Right cardiac atrium (tissue), 5 donors: ENCODE data around the gene TMEFF1. TPM values are rescaled to one million over a fixed set of nuclear protein-coding genes. Genes with fewer than 3 reads are reported as not detected.
A peak's percentile ranks its signal among the peaks of the same experiment; 100 is the strongest.

Experiments used
- ATAC-seq, 2 donors: fragments of 200-7000 bp; cut with Tn5 transposase; one replicate each; pipeline versions ENCODE4 v1.8.0 to v1.9.1; 2020; ENCODE audit warnings: moderate library complexity in 2 of 2, mild to moderate bottlenecking in 1 of 2
- DNase-seq, 3 donors: peaks; one replicate each; pipeline ENCODE4 v3.0.0-alpha.2; 2020
- H3K27ac ChIP-seq: one replicate; pipeline ENCODE4 v1.5.1; 2013; ENCODE audit warnings: mild to moderate bottlenecking, low read length, control low read depth, moderate library complexity
- H3K27me3 ChIP-seq: one replicate; pipeline ENCODE4 v1.6.1; 2013; ENCODE audit not compliant: control insufficient read depth, insufficient read depth
- H3K4me1 ChIP-seq: one replicate; pipeline ENCODE4 v1.6.1; 2013; ENCODE audit warnings: low read length; ENCODE audit not compliant: control insufficient read depth, insufficient read depth
- H3K4me3 ChIP-seq: one replicate; pipeline ENCODE4 v1.5.1; 2013; ENCODE audit warnings: low read length, control low read depth
- H3K9me3 ChIP-seq: one replicate; pipeline ENCODE4 v1.6.1; 2013; ENCODE audit warnings: low read length; ENCODE audit not compliant: control insufficient read depth
- WGBS: extraction: QIAGEN DNeasy Blood & Tissue Kit; methylation state at CpG from one replicate; pipeline ENCODE4 v1.1.7; 2013; 5-methylcytosine and 5-hydroxymethylcytosine counted together
- intact Hi-C, 4 donors: fragments of 100-400 bp; cut with DNase I; formaldehyde crosslinking; loops; one replicate each; pipeline versions ENCODE4 v1.11.0 to v1.14.0; 2022 to 2023
- polyA plus RNA-seq: library from polyadenylated mRNA; stranded (reverse); fragments of 200-250 nt; gene quantifications from one replicate; pipeline ENCODE4 v1.2.3, GENCODE V29; 2013
- total RNA-seq, 4 donors: library from RNA; stranded (reverse); fragmentation: NEBNext Ultra II Directional; extraction: Animal tissue kit (Norgen Biotek cat#: 25700); gene quantifications; one replicate each; pipeline ENCODE4 v1.2.1, GENCODE V29; 2021
- donor health status: healthy with polysubstance abuse.
- donor health status: DM: no; HTN: yes; CAD: no.
- donor health status: DM: no; HTN: no; CAD: no.
- donor health status: DM: no; HTN: yes; CAD: no; lungs with severe emphysema.
- donor health status: DM: yes; HTN: yes; CAD: no.

The TMEFF1 gene
- total and polyA plus RNA-seq, 5 donors = 0.02 to 0.34 (median 0.15) TPM; not detected in 2

- peak overlapping the region; percentile 95 for H3K4me3 ChIP-seq
- ATAC-seq (peak; percentile 55 to 64), DNase-seq (peak; percentile 17 to 62 (median 61))
- no peaks in the 10 kb centered on the region for H3K27me3 ChIP-seq
- no peak overlapping the region for H3K27ac ChIP-seq
- WGBS = under 1% methylated on average over 108 of the region's 108 CpGs
- H3K4me1 ChIP-seq = no peaks in the 10 kb centered on the region
- H3K9me3 ChIP-seq = no peaks in the 10 kb centered on the region
- intact Hi-C loops = no loop called here
Observed at GRCh38 chr9:100473276-100474081, 530 bp downstream of the TMEFF1 start.

- DNase-seq (no peak), ATAC-seq (peak in 1 of 2 donors; percentile 53)
- 33% methylated on average over 26 of the region's 26 CpGs for WGBS
- Histone ChIP-seq H3K4me3 (peak overlapping the region; percentile 95), H3K27me3 (no peaks in the 10 kb centered on the region), H3K4me1 (no peaks in the 10 kb centered on the region), H3K27ac (no peak overlapping the region), H3K9me3 (no peaks in the 10 kb centered on the region)
- intact Hi-C loops = no loop called here
Observed at GRCh38 chr9:100474082-100474923, 1.4 kb downstream of the TMEFF1 start.

GRCh38 chr9:100474924-100475276, 2.0 kb downstream of the TMEFF1 start:
- no peak overlapping the region for H3K27ac ChIP-seq
- no peak for ATAC-seq

GRCh38 chr9:100477241-100477640, 4.3 kb downstream of the TMEFF1 start:
- intact Hi-C loops = no loop called here
- no peak overlapping the region for H3K4me3 ChIP-seq
- H3K27ac ChIP-seq = no peak overlapping the region
- 97% methylated on average over 4 of the region's 4 CpGs for WGBS
- no peak for DNase-seq
- H3K27me3 ChIP-seq = no peaks in the 10 kb centered on the region
- H3K9me3 ChIP-seq = no peaks in the 10 kb centered on the region
- H3K4me1 ChIP-seq = no peaks in the 10 kb centered on the region
- no peak for ATAC-seq

More at GRCh38 chr9:100474924-100475276, 2.0 kb downstream of the TMEFF1 start:
- 95% methylated on average over 4 of the region's 4 CpGs for WGBS
- Histone ChIP-seq H3K4me1 (no peaks in the 10 kb centered on the region), H3K4me3 (no peak overlapping the region), H3K27me3 (no peaks in the 10 kb centered on the region), H3K9me3 (no peaks in the 10 kb centered on the region)
- intact Hi-C loops = no loop called here
- no peak for DNase-seq

- Histone ChIP-seq H3K27me3 (no peaks in the 10 kb centered on the region), H3K4me3 (no peak overlapping the region), H3K4me1 (no peaks in the 10 kb centered on the region), H3K27ac (no peak overlapping the region), H3K9me3 (no peaks in the 10 kb centered on the region)
- intact Hi-C loops = no loop called here
- ATAC-seq = no peak
- WGBS = 92% methylated on average over 6 of the region's 6 CpGs
- DNase-seq = no peak
Observed at GRCh38 chr9:100478192-100478591, 5.2 kb downstream of the TMEFF1 start.

GRCh38 chr9:100479820-100480219, 6.9 kb downstream of the TMEFF1 start:
- intact Hi-C loops = no loop called here
- 85% methylated on average over 2 of the region's 2 CpGs for WGBS
- no peak overlapping the region for H3K27ac ChIP-seq

GRCh38 chr9:100485196-100485595, 12.2 kb downstream of the TMEFF1 start:
- no peaks in the 10 kb centered on the region for H3K4me1 ChIP-seq
- 66% methylated on average over 1 of the region's 1 CpG for WGBS
- H3K27ac ChIP-seq = no peak overlapping the region
- intact Hi-C loops = no loop called here
- H3K9me3 ChIP-seq = no peaks in the 10 kb centered on the region
- DNase-seq = no peak
- no peak overlapping the region for H3K4me3 ChIP-seq
- no peaks in the 10 kb centered on the region for H3K27me3 ChIP-seq
- no peak for ATAC-seq

More at GRCh38 chr9:100479820-100480219, 6.9 kb downstream of the TMEFF1 start:
- DNase-seq (no peak), ATAC-seq (no peak)
- Histone ChIP-seq H3K4me1 (no peaks in the 10 kb centered on the region), H3K4me3 (no peak overlapping the region), H3K27me3 (no peaks in the 10 kb centered on the region), H3K9me3 (no peaks in the 10 kb centered on the region)

GRCh38 chr9:100486479-100487176, 13.7 kb downstream of the TMEFF1 start:
- DNase-seq (no peak), ATAC-seq (no peak)
- intact Hi-C loops = no loop called here
- H3K4me3 ChIP-seq = no peak overlapping the region
- no peaks in the 10 kb centered on the region for H3K27me3 ChIP-seq
- WGBS = 85% methylated on average over 10 of the region's 10 CpGs
- H3K9me3 ChIP-seq = no peaks in the 10 kb centered on the region
- H3K4me1 ChIP-seq = no peaks in the 10 kb centered on the region
- H3K27ac ChIP-seq = no peak overlapping the region

GRCh38 chr9:100488177-100488576, 15.2 kb downstream of the TMEFF1 start:
- Histone ChIP-seq H3K4me1 (no peaks in the 10 kb centered on the region), H3K27ac (no peak overlapping the region), H3K4me3 (no peak overlapping the region), H3K9me3 (no peaks in the 10 kb centered on the region), H3K27me3 (no peaks in the 10 kb centered on the region)
- intact Hi-C loops = no loop called here
- ATAC-seq (no peak), DNase-seq (no peak)
- WGBS = 88% methylated on average over 1 of the region's 1 CpG

- 77% methylated on average over 4 of the region's 4 CpGs for WGBS
- H3K27ac ChIP-seq = no peak overlapping the region
- no peaks in the 10 kb centered on the region for H3K9me3 ChIP-seq
- no peaks in the 10 kb centered on the region for H3K4me1 ChIP-seq
- no peak for ATAC-seq
- intact Hi-C loops = no loop called here
- H3K27me3 ChIP-seq = no peaks in the 10 kb centered on the region
- H3K4me3 ChIP-seq = no peak overlapping the region
- no peak for DNase-seq
Observed at GRCh38 chr9:100489836-100490235, 16.9 kb downstream of the TMEFF1 start.

GRCh38 chr9:100492952-100493351, 20.0 kb downstream of the TMEFF1 start:
- DNase-seq (no peak), ATAC-seq (peak in 1 of 2 donors; percentile 61)
- Histone ChIP-seq H3K27me3 (no peaks in the 10 kb centered on the region), H3K4me1 (no peaks in the 10 kb centered on the region), H3K4me3 (no peak overlapping the region), H3K27ac (no peak overlapping the region), H3K9me3 (no peaks in the 10 kb centered on the region)
- intact Hi-C loops = no loop called here
- 84% methylated on average over 2 of the region's 2 CpGs for WGBS
